Measurements from ENCODE around the gene PARD6G. TPM values are rescaled to one million over a fixed set of nuclear protein-coding genes. Genes with fewer than 3 reads are reported as not detected.
"Not testable (repeated sequence)": the region's sequence is repeated elsewhere in the genome, so short reads cannot be mapped to it uniquely, and the experiment has no call there.

PARD6G gene
- total RNA-seq, 1 experiment from 2014 or later, result 1.5 TPM

DNA sequence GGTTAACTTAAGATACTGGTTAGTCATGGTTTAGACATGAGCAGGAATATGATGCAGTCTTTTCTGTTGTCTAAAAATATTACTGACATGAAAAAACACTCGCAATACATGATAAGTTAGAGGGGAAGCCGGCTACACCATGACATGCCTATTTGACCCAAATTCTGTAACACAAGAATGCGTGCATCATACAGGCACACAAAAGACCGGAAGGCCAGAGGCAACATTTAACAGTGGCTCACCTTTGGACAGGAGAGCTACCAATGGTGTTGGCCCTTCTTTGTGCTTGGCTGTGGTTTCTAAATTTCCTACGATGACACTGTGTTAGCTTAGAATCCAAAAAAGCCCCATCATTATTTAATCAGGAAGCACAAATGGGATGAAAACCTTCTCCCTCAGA is 4.1 kb downstream of the PARD6G start:
- no peaks in the 10 kb centered on the region for H3K9me3 Mint-ChIP-seq (ENCODE audit: low read depth, unreplicated experiment)
- no peak overlapping the region for H3K27ac Mint-ChIP-seq (ENCODE audit: unreplicated experiment)
- no peak for TF ChIP-seq CTCF (IDR thresholded peaks at IDR 0.05; ENCODE audit: unreplicated experiment)
- CTCF ChIA-PET, result no interaction called here
- no peak overlapping the region for H3K4me3 Mint-ChIP-seq (ENCODE audit: low read depth, unreplicated experiment)
- intact Hi-C loops (cut with micrococcal nuclease; ENCODE audit: unreplicated experiment), result no loop called here
- H3K36me3 Mint-ChIP-seq (ENCODE audit: insufficient read depth, unreplicated experiment), result no peaks in the 10 kb centered on the region
- no peaks in the 10 kb centered on the region for H3K4me1 Mint-ChIP-seq (ENCODE audit: low read depth, unreplicated experiment)
- no peak for DNase-seq
- no TSS peak for BruUV-seq (replicated peaks)
- H3K27me3 Mint-ChIP-seq (ENCODE audit: unreplicated experiment), result no peaks in the 10 kb centered on the region

GRCh38 chr18:80241919-80242777 is 5.2 kb downstream of the PARD6G start:
- CTCF ChIA-PET, result no interaction called here
- DNase-seq, result no peak
- BruUV-seq (replicated peaks), result no TSS peak
- Mint-ChIP-seq H3K4me3 (ENCODE audit: low read depth, unreplicated experiment) (no peak overlapping the region), H3K27ac (ENCODE audit: unreplicated experiment) (no peak overlapping the region), H3K9me3 (ENCODE audit: low read depth, unreplicated experiment) (no peaks in the 10 kb centered on the region), H3K36me3 (ENCODE audit: insufficient read depth, unreplicated experiment) (no peaks in the 10 kb centered on the region), H3K27me3 (ENCODE audit: unreplicated experiment) (no peaks in the 10 kb centered on the region), H3K4me1 (ENCODE audit: low read depth, unreplicated experiment) (no peaks in the 10 kb centered on the region)
- no peak for TF ChIP-seq CTCF (IDR thresholded peaks at IDR 0.05; ENCODE audit: unreplicated experiment)
- intact Hi-C loops (cut with micrococcal nuclease; ENCODE audit: unreplicated experiment), result no loop called here

DNA sequence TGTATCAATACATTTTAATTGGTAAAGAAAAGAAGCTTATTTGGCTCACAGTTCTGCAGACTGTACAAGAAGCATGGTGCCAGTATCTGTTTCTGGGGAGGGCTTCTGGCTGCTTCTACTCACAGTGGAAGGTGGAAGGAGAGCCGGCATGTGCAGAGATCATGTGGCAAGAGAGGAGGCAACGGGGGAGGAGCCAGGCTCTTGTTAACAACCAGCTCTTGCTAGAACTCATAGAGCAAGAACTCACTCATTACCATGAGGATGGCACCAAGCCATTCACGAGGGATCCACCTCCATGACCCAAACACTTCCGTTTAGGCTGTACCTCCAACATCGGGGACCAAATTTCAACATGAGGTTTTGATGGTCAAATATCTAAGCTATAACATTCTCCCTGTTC is 7.5 kb downstream of the PARD6G start:
- no peak overlapping the region for H3K4me3 Mint-ChIP-seq (ENCODE audit: low read depth, unreplicated experiment)
- H3K27ac Mint-ChIP-seq (ENCODE audit: unreplicated experiment), result no peak overlapping the region
- no peak for TF ChIP-seq CTCF (IDR thresholded peaks at IDR 0.05; ENCODE audit: unreplicated experiment)
- no peaks in the 10 kb centered on the region for H3K9me3 Mint-ChIP-seq (ENCODE audit: low read depth, unreplicated experiment)
- H3K36me3 Mint-ChIP-seq (ENCODE audit: insufficient read depth, unreplicated experiment), result no peaks in the 10 kb centered on the region
- no peaks in the 10 kb centered on the region for H3K4me1 Mint-ChIP-seq (ENCODE audit: low read depth, unreplicated experiment)
- H3K27me3 Mint-ChIP-seq (ENCODE audit: unreplicated experiment), result no peaks in the 10 kb centered on the region
- intact Hi-C loops (cut with micrococcal nuclease; ENCODE audit: unreplicated experiment), result no loop called here
- no TSS peak for BruUV-seq (replicated peaks)
- CTCF ChIA-PET, result no interaction called here
- no peak for DNase-seq

GRCh38 chr18:80238651-80239260 is 8.6 kb downstream of the PARD6G start:
- Mint-ChIP-seq H3K27ac (ENCODE audit: unreplicated experiment) (no peak overlapping the region), H3K27me3 (ENCODE audit: unreplicated experiment) (no peaks in the 10 kb centered on the region), H3K36me3 (ENCODE audit: insufficient read depth, unreplicated experiment) (no peaks in the 10 kb centered on the region), H3K4me3 (ENCODE audit: low read depth, unreplicated experiment) (no peak overlapping the region), H3K4me1 (ENCODE audit: low read depth, unreplicated experiment) (no peaks in the 10 kb centered on the region), H3K9me3 (ENCODE audit: low read depth, unreplicated experiment) (no peaks in the 10 kb centered on the region)
- CTCF ChIA-PET, result no interaction called here
- TF ChIP-seq CTCF (IDR thresholded peaks at IDR 0.05; ENCODE audit: unreplicated experiment), result no peak
- no TSS peak for BruUV-seq (replicated peaks)
- intact Hi-C loops (cut with micrococcal nuclease; ENCODE audit: unreplicated experiment), result no loop called here
- DNase-seq, result no peak

DNA sequence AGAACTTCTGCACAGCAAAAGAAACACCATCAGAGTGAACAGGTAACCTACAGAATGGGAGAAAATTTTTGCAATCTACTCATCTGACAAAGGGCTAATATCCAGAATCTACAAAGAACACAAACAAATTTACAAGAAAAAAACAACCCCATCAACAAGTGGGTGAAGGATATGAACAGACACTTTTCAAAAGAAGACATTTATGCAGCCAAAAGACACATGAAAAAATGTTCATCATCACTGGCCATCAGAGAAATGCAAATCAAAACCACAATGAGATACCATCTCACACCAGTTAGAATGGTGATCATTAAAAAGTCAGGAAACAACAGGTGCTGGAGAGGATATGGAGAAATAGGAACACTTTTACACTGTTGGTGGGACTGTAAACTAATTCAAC is 9.8 kb downstream of the PARD6G start:
- DNase-seq; intact Hi-C loops (cut with micrococcal nuclease; ENCODE audit: unreplicated experiment); H3K36me3 Mint-ChIP-seq (ENCODE audit: insufficient read depth, unreplicated experiment); H3K9me3 Mint-ChIP-seq (ENCODE audit: low read depth, unreplicated experiment); CTCF ChIA-PET; H3K4me3 Mint-ChIP-seq (ENCODE audit: low read depth, unreplicated experiment); H3K4me1 Mint-ChIP-seq (ENCODE audit: low read depth, unreplicated experiment); BruUV-seq (replicated peaks); H3K27ac Mint-ChIP-seq (ENCODE audit: unreplicated experiment); H3K27me3 Mint-ChIP-seq (ENCODE audit: unreplicated experiment): not testable (repeated sequence)
